Activated CD8-positive, alpha-beta memory T cell treated with anti-CD3 and anti-CD28 coated beads for 24 hours (primary cell): ENCODE results near the gene FOXO3.

ENCODE experiments used
- DNase-seq: peaks from one replicate; pipeline ENCODE4 v3.0.0-alpha.2; 2020

The FOXO3 gene

GRCh38 chr6:108598305-108598863 is 37.7 kb downstream of the FOXO3 start:
- no peak for DNase-seq

GRCh38 chr6:108604156-108604555 is 43.4 kb downstream of the FOXO3 start:
- no peak for DNase-seq

GRCh38 chr6:108606250-108606690 is 45.6 kb downstream of the FOXO3 start:
- DNase-seq = no peak

GRCh38 chr6:108608453-108609275 is 47.9 kb downstream of the FOXO3 start:
- no peak for DNase-seq

DNA sequence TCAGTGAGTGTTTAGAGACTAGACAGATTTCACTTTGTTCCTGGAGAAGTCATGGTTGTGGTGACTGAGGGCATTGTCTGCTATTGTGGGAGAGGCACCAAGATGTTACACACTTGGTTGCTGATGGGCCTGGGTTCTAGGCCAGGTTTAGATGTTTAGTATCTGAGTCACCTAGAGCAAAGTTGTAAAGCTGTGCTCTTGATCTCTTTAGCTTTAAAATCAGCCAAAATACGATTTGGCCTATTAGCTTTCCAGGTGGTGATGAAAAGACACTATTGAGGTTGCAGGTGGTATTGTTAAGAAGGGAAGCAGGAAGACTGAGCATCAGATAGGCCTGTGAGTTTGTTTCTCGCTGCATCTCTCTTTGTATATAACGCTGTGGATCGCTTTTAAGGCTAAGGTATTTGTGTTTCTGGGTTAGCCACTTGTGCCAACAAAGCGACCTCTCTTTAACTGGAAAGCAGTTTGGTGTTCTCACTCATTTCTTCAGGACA is 48.6 kb downstream of the FOXO3 start:
- DNase-seq = no peak

DNA sequence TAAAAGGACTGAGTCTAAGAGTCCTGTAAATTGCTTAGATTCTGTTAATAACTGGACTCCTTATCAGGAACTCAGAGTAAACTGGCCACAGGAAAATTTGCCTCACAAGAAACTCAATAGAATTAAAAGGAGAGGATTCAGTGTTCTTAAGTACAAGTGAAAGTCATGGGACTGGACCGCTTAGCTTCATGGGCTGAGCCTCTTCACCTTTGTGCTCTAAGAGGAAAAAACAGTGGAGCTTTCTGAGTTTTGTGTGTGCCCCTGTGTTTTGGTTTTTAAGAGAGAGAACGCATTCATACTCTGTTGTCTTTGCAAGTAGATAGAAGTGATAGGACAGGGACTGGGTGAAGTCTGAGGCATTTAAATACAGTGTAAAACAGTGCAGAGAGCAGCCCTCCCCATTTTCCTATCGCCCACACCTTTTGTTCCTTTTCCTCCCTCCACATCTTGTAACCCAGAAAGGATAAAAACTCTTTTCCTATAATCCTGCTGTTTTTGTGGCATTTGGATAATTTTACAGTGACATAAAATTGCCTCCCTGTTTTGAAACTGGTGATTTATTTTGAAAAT is 49.6 kb downstream of the FOXO3 start:
- DNase-seq = no peak

GRCh38 chr6:108610957-108611586 is 50.4 kb downstream of the FOXO3 start:
- no peak for DNase-seq

GRCh38 chr6:108612852-108613251 is 52.1 kb downstream of the FOXO3 start:
- DNase-seq = no peak

DNA sequence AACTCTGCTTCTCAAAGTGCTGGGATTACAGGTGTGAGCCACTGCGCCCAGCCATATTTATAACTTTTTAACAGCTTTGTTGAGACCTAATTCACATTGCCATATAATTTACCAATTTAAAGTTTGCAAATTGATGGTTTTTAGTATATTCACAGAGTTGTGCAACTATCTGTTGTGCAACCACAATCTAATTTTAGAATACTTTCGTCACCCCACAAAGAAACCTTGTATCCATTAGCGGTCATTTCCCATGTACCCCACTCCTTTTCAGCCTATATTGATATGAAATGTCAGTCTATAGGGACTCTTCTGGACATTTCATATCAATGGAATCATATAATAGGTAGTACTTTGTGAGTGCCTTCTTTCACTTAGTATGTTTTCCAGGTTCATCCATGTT is 55.8 kb downstream of the FOXO3 start:
- no peak for DNase-seq

- no peak for DNase-seq
These were observed 56.3 kb downstream of the FOXO3 start for GRCh38 chr6:108616973-108617372.

DNA sequence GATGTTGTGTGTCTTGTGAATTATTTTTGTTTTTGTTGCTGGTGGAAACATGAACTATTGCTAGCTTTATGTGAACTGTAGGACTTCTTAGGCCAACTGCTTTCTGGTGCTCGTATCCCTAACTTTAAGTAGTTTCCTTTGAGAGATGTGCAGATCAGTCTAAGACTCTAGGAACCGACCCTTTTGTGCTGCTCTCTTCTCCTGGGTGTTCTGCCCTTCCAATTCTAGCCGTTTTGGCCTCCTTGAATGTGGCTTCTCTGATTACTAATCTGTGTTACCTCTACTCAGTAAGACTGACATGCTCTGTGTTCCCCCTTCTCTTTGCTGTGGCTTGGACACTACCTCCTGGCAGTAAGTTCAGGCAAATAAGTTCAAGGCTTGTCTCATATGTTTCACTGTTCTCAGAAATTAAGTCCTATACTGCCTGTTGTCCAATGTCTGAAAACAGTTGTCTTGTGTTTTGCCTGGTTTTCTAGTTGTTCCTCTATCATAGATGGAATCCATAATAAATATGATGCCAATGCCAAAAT is 58.0 kb downstream of the FOXO3 start:
- no peak for DNase-seq

DNA sequence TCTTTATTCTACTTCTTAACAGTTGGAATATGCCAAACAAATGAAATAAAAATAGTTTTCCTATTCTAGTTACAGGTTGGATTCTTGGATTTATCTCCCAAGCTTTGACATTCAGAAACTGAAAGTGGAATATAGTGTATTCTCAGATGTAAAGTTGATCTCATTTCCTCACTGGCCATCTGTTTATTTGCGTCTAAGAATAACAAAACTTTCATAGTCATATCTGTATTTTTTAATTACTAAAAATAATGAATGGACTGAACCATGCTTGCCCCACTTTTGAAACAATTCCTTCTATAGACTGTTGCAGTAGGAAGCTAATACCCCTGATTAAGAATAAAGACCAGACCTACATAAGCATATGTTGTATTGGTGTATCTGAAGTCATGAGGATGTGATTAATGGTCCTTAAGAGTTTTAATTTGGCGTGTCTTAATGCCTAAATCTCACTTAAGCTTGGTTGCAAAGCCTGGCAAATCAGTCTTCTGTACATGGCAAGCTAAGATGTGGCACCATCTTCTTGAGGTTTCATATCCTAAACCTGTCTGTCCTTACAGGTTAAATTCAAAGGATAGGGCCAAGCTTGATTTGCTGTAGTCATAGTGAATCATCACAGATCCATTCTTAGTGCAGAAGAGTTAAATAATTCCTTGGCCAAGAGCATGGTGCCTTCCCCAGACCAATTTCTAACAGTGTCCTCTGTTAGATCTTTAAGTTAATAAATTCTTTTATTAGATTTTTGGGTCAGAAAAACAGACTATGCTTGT is 58.9 kb downstream of the FOXO3 start:
- DNase-seq = no peak

DNA sequence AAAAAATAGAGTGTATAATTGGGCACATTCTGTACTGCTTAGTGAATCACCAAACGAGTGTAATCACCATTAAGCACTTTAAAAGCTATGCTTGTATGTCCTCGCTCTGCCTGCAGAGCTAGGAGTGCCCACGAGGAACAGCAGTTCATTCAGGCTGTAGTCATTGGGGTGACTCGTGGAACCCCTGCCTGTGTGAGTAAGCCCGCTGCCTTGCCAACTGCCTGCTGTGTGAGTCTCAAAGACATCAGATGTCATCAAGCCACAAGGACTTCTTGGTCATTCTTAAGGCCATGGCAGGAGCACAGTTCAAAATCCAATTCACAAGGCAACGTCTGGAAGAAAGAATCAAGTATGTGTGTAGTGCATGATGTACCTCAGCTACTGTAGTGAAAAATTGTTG is 60.4 kb downstream of the FOXO3 start:
- DNase-seq = no peak

GRCh38 chr6:108622641-108623298 is 62.1 kb downstream of the FOXO3 start:
- no peak for DNase-seq

GRCh38 chr6:108623995-108624394 is 63.3 kb downstream of the FOXO3 start:
- DNase-seq = no peak

DNA sequence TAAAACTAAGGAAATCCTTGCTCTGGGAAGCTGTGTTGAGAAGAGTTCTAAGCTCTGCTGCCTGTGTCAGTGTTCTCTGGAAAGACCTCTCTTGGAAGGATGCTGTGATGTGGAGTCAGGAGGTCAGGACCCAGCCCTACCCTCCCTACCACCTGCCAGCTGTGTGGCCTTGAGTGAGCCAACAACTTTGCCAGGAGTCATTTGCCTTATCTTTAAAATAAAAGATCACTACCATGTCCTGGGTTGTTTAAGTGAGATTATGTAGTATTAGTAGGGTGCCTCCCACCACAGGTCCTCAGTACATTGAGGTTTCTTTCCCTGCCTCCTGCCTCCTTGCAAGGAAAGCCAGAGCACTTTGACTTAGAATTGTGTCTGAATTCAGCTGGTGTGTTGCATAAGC is 64.9 kb downstream of the FOXO3 start:
- no peak for DNase-seq

DNA sequence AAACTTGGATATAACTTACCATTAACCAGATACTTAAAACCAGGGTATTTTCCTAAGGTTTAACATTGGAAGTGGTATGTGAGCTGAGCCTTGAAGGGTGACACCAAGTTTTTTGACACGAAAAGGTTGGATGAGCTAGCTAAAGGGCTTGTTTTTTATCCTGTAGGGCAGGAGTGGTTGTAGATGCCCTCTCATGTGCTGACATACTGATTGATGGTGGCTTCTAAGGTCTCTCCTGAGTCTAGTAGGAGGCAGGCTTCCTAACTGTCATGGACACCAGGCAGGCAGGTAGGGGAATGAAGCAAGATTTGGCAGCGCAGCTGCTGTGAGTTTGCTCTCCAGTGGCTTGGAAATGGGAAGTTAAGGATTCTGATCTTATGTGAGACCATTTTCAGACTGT is 66.1 kb downstream of the FOXO3 start:
- no peak for DNase-seq

- no peak for DNase-seq
These were observed 67.2 kb downstream of the FOXO3 start for GRCh38 chr6:108627692-108628550.

DNA sequence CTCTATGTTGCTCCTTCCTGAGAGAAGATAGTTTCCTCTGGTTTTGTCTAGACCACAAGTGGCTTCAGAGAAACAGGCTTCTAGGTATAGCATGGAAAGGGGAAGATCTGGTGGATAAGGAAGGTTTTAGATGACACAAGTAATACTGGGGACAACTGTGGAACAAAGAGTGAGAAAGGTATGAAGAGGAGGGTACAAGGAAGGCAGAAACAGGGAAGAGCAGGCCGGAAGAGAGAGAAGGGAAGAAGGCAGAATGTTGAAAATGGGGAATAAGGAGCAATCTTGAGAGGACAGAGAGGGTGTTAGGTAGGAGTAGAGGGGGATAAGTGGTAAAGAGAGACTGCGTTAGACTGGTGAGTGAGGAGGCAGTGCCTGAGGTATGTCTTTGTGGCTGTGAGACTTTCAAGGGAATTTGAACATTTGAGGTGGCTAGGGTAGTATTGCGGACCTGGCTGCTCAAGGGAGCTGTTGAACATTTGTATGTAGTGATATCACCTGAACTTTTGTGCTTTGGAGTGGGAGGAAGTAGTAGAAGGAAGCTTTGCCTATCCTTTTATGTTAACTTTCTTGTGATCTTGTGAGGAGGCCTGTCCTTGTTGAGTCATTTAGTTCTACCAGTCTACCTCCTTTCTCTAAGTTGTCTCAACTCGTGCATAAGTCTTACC is 69.5 kb downstream of the FOXO3 start:
- no peak for DNase-seq

DNA sequence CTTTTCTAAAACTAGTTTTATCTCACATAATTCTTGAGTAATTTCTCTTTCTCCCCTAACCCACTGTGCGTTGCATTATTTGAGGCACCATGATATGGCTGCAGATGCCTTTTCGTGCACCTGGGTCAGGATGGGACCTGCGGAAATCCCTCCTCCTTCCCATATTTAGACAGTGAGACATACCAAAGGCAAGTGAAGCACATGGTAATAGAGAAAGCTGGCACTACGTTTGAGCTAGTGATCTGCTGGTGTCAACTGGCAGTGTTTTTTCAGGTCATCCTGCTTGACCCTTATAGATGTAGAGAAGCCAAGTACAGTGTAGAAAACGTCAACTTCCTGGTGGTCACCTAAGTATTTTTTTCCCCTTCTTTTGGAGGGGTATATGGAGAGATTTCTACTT is 71.7 kb downstream of the FOXO3 start:
- DNase-seq = no peak

DNA sequence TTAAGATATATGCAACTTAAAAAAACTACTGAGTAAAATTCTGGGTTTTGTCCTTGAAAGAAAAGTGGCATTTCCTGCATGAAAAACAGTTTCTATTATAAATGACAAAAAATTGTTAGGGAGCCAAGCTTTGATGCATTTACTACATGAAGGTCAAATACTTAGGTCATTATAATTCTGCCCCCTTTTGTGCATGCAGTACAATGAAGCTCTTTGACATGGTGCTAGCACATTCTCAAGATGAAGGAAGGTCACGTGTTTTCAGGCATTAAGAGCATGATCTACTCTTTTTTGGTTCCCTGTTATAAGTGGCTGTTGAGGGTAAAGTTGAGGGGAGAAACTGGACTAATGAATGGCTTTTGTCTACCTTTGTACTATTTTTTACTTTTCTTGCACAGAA is 72.7 kb downstream of the FOXO3 start:
- no peak for DNase-seq
